Endometrial microvascular endothelial cells (primary cell): Measurements from ENCODE around the gene KIF9. TPM values are rescaled to one million over a fixed set of nuclear protein-coding genes. Genes with fewer than 3 reads are reported as not detected.
"Not testable (repeated sequence)": the region's sequence is repeated elsewhere in the genome, so short reads cannot be mapped to it uniquely, and the experiment has no call there.

Source experiments
- in situ Hi-C: cut with HindIII; loops from 2 replicates; pipeline ENCODE4 v1.10.0; 2017; ENCODE audit warnings: low sequenced_read_pairs, low pct_unique_long_range_greater_than_20kb; ENCODE audit errors: inconsistent ontology term
- total RNA-seq: library from RNA; depleted of rRNA; stranded (reverse); fragments of >200 nt; gene quantifications from one replicate; pipeline ENCODE4 v1.2.3, GENCODE V29; 2015; ENCODE audit errors: inconsistent ontology term

KIF9 gene
- 16.6 TPM for total RNA-seq

- in situ Hi-C loops, result no loop called here
Measured at GRCh38 chr3:47282424-47283192, at the start of gene KIF9, which contains the start of gene KLHL18. Gene KIF9, minus strand, starts transcription at chr3:47282799. Its CDS starts 5,425 bp downstream, at chr3:47277374. Gene KLHL18, plus strand, starts transcription at chr3:47282944. Its CDS starts 22 bp downstream, at chr3:47282966.

GRCh38 chr3:47324278-47324865 is 41.8 kb upstream of the KIF9 start:
- in situ Hi-C loops, result no loop called here

DNA sequence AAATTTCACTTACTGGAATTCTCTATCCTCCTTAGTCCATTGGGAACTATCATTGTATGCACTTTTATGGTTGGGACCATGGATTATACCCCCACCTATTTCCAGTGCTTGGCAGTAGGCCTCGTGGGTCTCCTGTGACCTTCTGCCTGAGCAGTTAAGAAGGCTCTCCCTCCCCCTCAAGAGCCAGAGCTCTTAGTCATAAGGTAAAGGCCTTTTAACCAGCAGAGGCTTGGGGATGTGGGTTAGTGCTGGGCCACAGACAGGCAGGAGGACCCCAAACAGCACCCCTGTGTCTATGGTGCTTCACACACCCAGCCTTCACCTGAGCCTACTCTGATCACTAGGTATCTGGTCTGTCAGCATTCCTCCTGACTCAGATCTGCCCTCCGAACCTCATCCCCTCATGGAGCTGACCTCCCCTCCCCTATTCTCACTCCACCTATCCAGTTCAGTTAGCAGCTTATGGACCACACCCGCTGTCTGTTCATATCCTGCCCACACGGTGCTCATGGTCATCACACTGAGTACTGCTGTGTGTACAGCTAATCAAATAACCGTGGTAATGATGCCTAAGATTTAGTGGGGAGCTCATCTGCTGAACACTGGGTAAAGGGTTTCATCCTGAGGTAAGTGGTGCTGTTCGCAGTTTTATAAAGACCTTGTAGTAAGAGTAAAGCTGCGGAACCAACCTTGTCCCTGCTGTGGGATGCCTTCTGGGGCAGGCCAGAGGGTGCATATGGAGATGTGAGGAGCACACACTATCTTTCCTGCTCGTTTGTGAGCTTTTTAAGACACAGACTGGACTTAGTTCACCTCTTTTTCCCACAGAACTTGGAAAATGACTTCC is 41.1 kb upstream of the KIF9 start:
- in situ Hi-C loops, result no loop called here

DNA sequence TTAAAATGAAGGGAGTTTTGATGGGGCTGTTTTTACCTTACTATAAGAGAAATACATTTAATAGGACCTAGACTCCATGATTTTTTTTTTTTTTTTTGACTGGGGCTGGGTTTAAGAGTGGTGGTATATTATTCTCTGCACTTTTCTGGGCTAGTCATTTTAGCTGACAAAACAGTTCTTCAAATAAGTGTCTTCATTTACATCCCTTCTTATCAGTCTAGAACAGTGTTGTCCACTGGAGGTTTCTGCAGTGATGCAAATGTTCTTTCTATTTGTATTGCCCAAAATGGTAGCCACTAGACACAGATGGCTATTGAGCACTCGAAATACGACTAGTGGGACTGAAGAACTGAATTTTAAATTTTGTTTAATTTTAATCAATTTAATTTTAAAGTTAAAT is 37.4 kb upstream of the KIF9 start:
- in situ Hi-C loops, result no loop called here

- in situ Hi-C loops, result no loop called here
Measured at GRCh38 chr3:47318916-47319315, 36.3 kb upstream of the KIF9 start.

DNA sequence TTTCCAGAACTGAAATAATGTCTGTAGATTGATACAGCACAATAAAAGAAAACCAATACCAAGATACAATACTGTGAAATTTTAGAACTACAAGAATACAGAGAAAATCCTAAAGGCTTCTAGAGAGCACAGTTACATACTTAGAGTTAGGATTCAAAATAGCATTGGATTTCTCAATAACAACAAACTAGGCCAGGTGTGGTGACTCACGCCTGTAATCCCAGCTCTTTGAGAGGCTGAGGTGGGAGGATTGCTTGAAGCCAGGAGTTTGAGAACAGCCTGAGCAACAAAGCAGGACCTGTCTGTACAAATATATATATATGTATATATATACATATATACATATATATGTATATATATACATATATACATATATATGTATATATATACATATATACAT is 33.6 kb upstream of the KIF9 start:
- in situ Hi-C loops, result not testable (repeated sequence)

- in situ Hi-C loops, result no loop called here
Measured at GRCh38 chr3:47315069-47315647, 32.6 kb upstream of the KIF9 start.

- in situ Hi-C loops, result no loop called here
Measured at GRCh38 chr3:47314056-47314764, 31.6 kb upstream of the KIF9 start.

DNA sequence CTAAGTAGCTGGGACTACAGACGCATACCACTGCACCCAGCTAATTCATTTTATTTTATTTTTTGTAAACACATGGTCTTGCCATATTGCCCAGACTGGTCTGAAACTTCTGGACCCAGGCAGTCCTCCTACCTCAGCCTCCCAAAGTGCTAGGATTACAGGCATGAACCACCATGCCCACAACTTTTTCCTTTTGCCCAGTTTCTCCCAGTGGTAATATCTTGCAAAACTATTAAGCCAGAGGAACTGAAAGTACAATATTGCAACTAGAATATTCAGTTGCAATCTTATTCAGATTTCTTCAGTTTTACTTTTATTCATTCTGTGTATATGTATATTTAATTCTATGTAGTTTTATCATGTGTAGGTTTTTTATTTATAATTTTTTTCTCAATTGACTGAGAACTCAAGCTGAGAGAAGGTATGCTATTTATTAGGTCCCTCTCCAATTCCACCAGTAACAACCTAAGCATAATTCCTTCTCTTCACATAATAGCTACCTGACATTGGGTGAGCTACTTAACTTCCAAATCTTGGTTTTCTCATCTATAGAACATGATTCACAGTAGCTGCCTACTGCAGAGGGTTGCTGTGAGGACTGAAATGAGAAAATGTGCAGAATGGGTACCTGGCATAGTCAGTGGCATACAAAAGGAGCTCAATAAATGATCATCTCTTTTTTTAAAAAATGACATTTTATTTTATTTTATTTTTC is 30.9 kb upstream of the KIF9 start:
- in situ Hi-C loops, result no loop called here

- in situ Hi-C loops, result no loop called here
Measured at GRCh38 chr3:47310391-47310790, 27.8 kb upstream of the KIF9 start.

DNA sequence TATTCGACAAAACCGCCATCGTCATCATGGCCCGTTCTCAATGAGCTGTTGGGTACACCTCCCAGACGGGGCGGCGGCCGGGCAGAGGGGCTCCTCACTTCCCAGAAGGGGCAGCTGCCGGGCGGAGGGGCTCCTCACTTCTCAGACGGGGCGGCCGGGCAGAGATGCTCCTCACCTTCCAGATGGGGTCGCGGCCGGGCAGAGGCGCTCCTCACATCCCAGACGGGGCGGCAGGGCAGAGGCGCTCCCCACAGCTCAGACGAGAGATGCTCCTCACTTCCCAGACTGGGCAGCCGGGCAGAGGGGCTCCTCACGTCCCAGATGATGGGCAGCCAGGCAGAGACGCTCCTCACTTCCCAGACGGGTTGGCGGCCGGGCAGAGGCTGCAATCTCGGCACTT is 26.6 kb upstream of the KIF9 start:
- in situ Hi-C loops, result not testable (repeated sequence)

DNA sequence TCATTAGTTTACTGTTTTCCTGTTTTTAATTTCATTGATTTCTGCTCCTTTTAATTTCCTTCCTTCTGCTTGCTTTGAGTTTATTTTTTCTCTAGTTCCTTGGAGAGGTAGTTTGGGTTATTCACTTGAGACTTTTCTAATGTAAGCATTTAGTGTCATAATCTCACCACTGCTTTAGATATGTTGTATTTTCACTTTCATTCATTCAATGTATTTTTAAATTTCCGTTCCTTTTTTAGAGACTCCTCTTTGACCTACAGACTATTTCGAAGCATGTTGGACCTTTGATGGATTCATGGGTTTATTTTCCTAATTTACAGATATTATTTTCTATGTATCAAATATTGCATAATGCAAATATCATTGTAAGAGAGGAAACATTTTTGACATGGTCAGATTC is 23.4 kb upstream of the KIF9 start:
- in situ Hi-C loops, result no loop called here

- in situ Hi-C loops, result no loop called here
Measured at GRCh38 chr3:47301456-47301855, 18.9 kb upstream of the KIF9 start.

DNA sequence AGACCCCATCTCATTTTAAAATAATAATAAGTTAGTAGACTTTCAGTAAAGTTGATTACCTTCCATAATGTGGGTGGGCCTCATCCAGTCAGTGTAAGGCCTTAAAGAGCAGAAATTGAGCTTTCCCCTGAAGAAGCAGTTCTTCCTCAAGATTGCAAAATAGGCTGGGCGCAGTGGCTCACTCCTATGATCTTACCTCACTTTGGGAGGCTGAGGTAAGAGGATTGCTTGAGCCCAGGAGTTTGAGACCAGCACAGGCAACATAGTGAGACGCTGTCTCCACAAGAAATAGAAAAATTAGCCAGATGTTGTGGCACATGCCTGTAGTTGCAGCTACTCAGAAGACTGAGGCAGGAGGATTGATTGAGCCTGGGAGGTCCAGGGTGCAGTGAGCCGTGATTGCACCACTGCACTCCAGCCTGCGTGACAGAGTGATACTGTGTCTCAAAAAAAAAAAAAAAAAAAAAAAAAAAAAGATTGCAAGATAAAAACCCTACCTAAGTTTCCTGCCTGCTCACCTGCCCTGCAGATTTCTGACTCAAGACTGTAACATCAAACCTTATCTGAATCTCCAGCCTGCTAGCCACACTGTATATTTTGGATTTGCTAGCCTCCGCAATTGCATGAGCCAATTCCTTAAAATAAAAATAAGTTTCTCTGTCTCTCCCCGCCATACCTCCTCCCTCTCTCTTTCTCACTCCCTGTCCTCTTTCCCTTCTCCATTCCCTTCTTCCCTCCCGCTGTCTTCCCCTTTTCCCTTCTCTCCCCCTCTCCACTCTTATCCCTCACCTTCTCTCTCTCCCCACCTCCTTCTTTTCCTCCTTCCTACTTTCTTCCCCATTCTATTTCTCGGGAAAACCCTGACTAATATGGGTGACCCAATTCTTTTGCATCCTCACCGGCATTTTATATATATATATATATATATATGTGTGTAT is 17.1 kb upstream of the KIF9 start:
- in situ Hi-C loops, result no loop called here

DNA sequence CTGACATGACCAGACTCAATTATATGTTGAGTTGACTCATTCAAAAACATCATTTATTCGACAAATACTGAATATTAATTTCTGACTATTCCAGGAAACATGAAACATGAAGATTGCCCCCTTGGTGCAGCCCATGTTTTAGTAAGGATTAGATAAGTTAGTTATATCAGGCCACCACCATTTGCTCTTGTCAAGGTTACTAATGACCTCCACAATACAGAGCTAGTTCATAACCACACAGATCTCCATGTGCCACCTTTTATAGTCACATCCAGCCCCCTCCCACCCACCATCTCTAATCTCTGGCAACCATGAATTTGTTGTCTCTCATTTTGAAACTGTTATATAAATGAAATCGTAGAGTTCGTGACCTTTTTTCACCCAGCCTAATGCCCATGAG is 15.8 kb upstream of the KIF9 start:
- in situ Hi-C loops, result no loop called here

DNA sequence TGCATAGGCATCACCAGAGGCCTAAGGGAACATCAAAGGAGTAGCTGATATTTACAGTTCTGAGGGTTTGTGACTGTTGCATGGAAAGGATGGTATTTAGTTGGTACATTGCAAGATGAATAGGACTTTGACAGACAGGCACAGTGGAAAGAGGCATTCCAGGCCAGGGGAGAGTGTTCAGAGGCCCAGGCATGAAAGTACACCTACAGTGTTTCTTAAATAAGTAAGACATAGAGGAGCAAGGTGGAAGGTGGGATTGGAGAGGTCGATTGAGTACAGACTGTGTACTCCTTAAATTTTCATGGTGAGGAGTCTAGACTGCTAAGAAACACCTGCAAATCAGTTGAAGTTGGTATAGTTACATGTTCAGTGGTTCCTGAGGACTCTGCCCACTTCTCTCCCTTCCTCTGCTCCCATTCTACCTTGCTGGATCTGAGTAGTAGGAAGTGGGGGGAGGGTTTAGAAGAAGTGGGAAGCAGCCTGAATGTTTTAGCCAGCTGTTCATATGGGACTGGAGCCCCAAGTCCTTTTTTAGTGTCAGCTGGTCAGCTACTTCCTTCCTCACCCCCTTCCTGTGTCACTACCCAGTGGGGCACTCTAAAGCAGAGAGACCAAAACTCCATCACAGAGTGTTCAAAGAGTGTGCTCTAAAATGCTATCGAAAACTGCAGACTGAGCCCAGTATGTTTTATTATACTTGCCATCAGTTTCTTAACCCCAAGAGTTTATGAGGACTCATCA is 14.1 kb upstream of the KIF9 start:
- in situ Hi-C loops, result no loop called here

GRCh38 chr3:47295976-47296375 is 13.4 kb upstream of the KIF9 start:
- in situ Hi-C loops, result no loop called here
